ENCODE measurements around the gene IGSF9B. TPM values are rescaled to one million over a fixed set of nuclear protein-coding genes. Genes with fewer than 3 reads are reported as not detected.

The IGSF9B gene
- total RNA-seq, 4 donors from 2014 or later, result 2.1 to 5.1 (median 2.8) TPM

GRCh38 chr11:133907216-133907615 is 49.6 kb downstream of the IGSF9B start:
- Histone ChIP-seq H3K9me3 (no peaks in the 10 kb centered on the region), H3K27ac (no peak overlapping the region), H3K4me1 (no peaks in the 10 kb centered on the region), H3K27me3 (no peaks in the 10 kb centered on the region), H3K4me3 (no peak overlapping the region), H3K36me3 (peaks cover 0 to 64% (median 0%) of the 10 kb centered on the region in 3 donors)
- 89 to 93% methylated on average over 4 to 8 of the region's 9 CpGs for WGBS, 2 donors
- TF ChIP-seq POLR2A (IDR thresholded peaks at IDR 0.05) (no peak), EP300 (IDR thresholded peaks at IDR 0.05) (no peak), CTCF (IDR thresholded peaks at IDR 0.05) (no peak)
- no peak for DNase-seq (ENCODE audit: low spot score in 2 of 2)

- Histone ChIP-seq H3K27ac (no peak overlapping the region), H3K27me3 (no peaks in the 10 kb centered on the region), H3K36me3 (peaks cover 0 to 59% (median 0%) of the 10 kb centered on the region in 3 donors), H3K4me1 (no peaks in the 10 kb centered on the region), H3K9me3 (no peaks in the 10 kb centered on the region), H3K4me3 (no peak overlapping the region)
- DNase-seq (ENCODE audit: low spot score in 2 of 2), result no peak
- WGBS, 2 donors, result 90 to 94% methylated on average over 12 to 13 of the region's 13 CpGs
- TF ChIP-seq CTCF (IDR thresholded peaks at IDR 0.05), result no peak
- no peak for TF ChIP-seq EP300 (IDR thresholded peaks at IDR 0.05)
- no peak for TF ChIP-seq POLR2A (IDR thresholded peaks at IDR 0.05)
These were observed 50.0 kb downstream of the IGSF9B start for GRCh38 chr11:133906746-133907145.

- Histone ChIP-seq H3K27me3 (no peaks in the 10 kb centered on the region), H3K9me3 (no peaks in the 10 kb centered on the region), H3K4me1 (no peaks in the 10 kb centered on the region), H3K27ac (no peak overlapping the region), H3K4me3 (no peak overlapping the region), H3K36me3 (peaks cover 0 to 54% (median 0%) of the 10 kb centered on the region in 3 donors)
- TF ChIP-seq CTCF (IDR thresholded peaks at IDR 0.05) (no peak), EP300 (IDR thresholded peaks at IDR 0.05) (no peak), POLR2A (IDR thresholded peaks at IDR 0.05) (no peak)
- 91 to 93% methylated on average over 14 to 15 of the region's 15 CpGs for WGBS, 2 donors
- no peak for DNase-seq (ENCODE audit: low spot score in 2 of 2)
These were observed 50.5 kb downstream of the IGSF9B start for GRCh38 chr11:133906241-133906640.

GRCh38 chr11:133905677-133906156 is 51.1 kb downstream of the IGSF9B start:
- DNase-seq (ENCODE audit: low spot score in 2 of 2), result no peak
- TF ChIP-seq CTCF (IDR thresholded peaks at IDR 0.05) (no peak), EP300 (IDR thresholded peaks at IDR 0.05) (no peak), POLR2A (IDR thresholded peaks at IDR 0.05) (no peak)
- Histone ChIP-seq H3K36me3 (peaks cover 0 to 50% (median 0%) of the 10 kb centered on the region in 3 donors), H3K4me3 (no peak overlapping the region), H3K9me3 (no peaks in the 10 kb centered on the region), H3K4me1 (no peaks in the 10 kb centered on the region), H3K27me3 (no peaks in the 10 kb centered on the region), H3K27ac (no peak overlapping the region)
- whole genome bisulfite sequencing, 2 donors, result 88 to 91% methylated on average over 13 of the region's 13 CpGs

- no peak for DNase-seq (ENCODE audit: low spot score in 2 of 2)
- WGBS, 2 donors, result 82 to 87% methylated on average over 6 of the region's 6 CpGs
- Histone ChIP-seq H3K36me3 (peaks cover 0 to 50% (median 0%) of the 10 kb centered on the region in 3 donors), H3K27ac (no peak overlapping the region), H3K27me3 (no peaks in the 10 kb centered on the region), H3K9me3 (no peaks in the 10 kb centered on the region), H3K4me1 (no peaks in the 10 kb centered on the region), H3K4me3 (no peak overlapping the region)
- TF ChIP-seq EP300 (IDR thresholded peaks at IDR 0.05) (no peak), POLR2A (IDR thresholded peaks at IDR 0.05) (no peak), CTCF (IDR thresholded peaks at IDR 0.05) (no peak)
These were observed 51.8 kb downstream of the IGSF9B start for GRCh38 chr11:133904818-133905515.
